ENCODE results near the gene NR2F2.

The NR2F2 gene

DNA sequence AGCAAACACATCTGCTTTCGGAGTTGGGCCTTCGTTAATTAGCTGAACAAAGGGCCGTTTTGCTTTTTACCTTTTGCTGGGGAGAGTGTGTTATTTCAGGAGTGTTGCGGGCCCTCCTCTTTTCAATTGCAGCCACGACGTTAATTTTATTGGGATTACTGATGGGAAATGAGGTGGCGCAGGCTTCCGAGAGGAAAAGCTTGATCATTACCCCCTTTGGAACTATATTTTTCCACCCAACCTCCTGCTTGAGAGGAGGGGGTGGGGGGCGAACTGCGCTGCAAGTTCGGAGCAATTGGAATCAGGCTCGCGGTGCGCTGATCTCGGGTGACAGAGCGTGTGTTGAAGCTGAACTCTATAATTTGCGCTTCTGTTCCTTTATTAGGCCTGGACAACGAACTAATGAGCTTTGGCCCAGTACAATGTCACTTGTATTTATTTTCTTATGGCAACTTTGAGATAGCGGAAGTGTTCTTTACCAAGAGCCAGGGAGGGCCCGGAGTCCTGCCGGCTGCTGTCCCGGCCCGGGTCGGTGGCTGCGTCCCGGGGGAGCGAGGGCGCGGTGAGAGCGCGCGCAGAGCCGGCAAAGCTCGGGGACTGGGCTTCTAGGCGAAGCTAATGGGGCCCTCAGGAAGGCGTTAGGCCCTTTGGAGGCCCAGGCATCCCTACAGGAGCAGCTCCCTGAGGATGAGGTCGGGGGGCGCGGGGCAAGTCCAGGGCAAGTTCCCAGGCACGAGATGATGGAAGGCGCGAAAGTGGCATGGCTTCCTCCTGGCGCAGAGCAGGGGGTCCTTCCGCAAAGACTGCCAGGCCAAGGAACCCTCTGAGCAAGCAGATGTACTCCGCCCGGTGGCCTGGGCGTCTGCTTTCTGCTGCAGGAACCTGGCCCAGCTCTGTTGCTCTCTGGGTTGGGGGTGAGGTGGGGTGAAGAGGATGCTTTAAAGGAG lies 12.9 kb downstream of the NR2F2 start:
- TF ChIP-seq, protein P1, sequence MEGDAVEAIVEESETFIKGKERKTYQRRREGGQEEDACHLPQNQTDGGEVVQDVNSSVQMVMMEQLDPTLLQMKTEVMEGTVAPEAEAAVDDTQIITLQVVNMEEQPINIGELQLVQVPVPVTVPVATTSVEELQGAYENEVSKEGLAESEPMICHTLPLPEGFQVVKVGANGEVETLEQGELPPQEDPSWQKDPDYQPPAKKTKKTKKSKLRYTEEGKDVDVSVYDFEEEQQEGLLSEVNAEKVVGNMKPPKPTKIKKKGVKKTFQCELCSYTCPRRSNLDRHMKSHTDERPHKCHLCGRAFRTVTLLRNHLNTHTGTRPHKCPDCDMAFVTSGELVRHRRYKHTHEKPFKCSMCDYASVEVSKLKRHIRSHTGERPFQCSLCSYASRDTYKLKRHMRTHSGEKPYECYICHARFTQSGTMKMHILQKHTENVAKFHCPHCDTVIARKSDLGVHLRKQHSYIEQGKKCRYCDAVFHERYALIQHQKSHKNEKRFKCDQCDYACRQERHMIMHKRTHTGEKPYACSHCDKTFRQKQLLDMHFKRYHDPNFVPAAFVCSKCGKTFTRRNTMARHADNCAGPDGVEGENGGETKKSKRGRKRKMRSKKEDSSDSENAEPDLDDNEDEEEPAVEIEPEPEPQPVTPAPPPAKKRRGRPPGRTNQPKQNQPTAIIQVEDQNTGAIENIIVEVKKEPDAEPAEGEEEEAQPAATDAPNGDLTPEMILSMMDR (IDR thresholded peaks at IDR 0.05; ENCODE audit: low read length, missing control alignments) = no peak
- DNase-seq (ENCODE audit: low read depth) = peak; percentile 50
- peak overlapping the region; percentile 68 for H3K4me3 ChIP-seq (replicated peaks; ENCODE audit: low read depth, low read length)

DNA sequence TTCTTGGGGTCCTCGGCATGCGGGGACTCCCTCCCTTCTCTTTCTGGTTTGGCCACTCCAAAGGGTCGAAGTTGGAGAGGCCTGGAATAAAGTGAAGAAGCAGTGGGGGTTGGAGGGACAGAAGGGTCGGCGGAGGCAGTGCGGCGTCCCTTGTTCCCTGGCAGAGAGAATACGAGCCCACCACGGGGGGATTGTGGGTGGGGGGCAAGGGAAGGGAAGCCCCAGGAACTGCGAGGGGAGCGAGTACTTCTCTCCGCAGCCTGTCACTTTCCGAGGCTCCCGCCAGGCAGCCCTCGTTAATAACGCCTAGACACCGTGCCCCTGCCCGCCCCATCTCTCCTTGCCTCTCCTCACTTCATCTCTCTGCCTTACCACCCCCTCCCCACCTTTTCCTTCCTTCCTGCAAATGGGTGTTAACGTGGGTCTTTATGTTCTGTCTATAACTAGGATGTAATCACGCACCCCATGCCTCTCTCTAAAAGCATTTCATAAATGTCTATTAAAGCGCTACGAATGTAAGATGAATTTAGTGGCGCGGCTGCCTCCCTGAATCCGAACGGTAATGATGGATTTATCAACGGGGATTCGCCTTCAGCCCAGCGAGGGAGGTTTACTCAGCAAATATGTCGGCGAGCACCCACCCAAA lies 13.7 kb downstream of the NR2F2 start:
- H3K4me3 ChIP-seq (replicated peaks; ENCODE audit: low read depth, low read length) = peak overlapping the region; percentile 68
- DNase-seq (ENCODE audit: low read depth) = peak; percentile 31
- TF ChIP-seq, protein P1 (IDR thresholded peaks at IDR 0.05; ENCODE audit: low read length, missing control alignments) = no peak

DNA sequence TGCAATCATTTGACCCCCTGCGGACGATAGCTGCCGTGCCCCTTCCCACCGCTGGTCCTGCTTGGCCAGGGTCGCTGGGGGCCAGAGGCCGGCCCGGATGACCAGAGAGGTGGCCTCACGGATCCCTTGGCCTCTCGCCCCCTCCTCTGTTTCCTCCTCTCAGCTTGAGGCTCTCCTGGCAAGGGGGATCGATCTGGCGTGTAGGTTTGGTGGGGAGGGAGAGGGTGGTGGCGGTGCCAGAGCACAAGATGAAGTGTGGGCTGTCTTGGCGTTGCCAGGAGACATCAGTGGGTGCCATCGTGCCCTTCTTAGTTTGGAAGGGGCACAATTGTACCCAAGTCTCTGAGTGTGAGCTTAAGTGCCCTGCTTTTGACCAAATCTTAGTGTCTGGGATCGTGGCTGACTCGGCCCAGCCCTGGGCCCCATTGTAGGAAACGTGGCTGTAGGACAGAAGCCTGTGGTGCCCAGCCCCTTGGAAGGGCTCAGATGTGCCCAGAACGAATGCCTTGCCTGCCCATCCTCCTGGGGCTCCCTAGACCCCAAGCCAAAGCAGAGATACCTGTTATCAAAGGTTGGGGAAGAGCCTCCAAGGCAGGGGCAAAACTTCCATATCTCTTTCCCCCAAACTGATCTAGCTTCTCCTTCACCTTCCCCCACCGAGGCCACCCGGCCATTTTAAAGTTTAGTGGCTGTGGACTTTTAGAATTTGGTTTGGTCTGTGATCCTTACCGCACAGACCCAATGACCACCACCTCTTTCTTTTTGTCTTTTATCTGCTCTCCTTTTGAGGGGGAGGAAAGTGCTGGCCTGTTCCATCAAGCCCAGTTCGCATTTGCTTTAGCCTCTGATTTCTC lies 14.4 kb downstream of the NR2F2 start:
- H3K4me3 ChIP-seq (replicated peaks; ENCODE audit: low read depth, low read length) = peak overlapping the region; percentile 68
- TF ChIP-seq, protein P1 (IDR thresholded peaks at IDR 0.05; ENCODE audit: low read length, missing control alignments) = no peak
- peak; percentile 32 for DNase-seq (ENCODE audit: low read depth)

DNA sequence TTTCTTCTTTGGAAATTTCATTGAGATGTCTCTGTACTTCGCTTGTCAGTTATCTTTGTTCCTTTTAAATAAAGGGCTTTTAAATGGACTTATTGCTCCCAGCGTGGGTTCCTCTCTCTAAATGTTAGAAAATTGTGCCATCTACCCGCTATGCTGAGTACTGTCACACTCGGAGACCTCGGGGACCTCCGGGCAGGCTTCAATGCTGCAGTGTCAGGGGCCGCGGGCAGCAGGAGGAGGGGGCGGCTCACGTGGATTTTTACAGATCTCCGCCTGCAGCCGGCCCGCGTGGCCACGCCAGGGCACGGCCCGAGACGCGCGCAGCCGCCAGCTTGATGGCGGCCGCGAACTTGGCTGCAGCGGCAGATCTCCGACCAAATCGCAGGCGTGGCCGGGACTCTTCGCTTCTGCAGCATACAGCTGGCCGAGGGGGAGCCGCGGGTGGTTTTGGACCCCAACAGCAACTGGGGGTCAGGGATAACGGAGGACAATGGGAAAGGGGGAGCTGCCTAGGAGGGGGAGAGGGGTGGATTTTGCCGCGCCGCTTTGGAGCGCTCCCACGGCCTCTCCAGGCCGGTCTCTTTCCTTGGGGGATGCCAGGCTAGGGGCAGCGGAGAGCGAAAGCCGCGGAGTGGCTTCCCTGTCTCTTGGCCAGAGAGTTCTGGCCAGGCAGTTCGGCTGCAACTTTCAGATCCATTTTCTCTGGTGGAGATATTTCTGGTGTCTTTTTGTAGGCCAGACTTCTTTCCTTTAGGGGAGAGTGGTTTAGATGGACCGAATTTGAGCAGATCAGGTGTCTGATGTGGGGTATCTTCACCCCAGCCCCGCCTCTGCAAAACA lies 15.3 kb downstream of the NR2F2 start:
- DNase-seq (ENCODE audit: low read depth) = peak; percentile 87

DNA sequence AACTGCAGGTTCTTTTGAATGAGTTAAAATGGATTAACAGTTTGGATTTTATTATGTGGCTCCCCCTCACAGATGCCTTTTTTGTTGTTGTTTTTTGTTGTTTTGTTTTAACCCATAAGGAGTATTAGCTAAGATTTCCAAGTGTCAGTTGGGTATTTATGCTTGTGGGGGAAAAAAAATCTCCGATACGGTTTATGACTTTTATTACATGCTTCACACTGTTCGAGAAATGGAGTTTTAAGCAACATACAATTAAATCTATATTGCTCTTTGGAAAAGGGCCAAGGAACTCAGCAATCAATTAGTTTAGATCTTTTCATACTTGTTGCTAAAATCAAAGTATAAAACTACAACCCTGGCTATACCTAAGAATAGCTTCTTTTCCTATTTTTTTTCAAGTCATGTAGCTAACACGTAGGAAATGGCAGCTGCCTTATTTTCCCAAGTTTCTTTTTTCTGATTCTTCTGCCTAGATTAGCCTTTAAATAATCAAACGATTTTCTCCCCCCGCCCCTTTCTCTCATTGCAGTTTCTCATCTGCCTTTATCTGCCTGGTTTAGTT lies 16.0 kb downstream of the NR2F2 start:
- DNase-seq (ENCODE audit: low read depth) = peak; percentile 18
- TF ChIP-seq, protein P1 (IDR thresholded peaks at IDR 0.05; ENCODE audit: low read length, missing control alignments) = no peak
- H3K4me3 ChIP-seq (replicated peaks; ENCODE audit: low read depth, low read length) = peak overlapping the region; percentile 56

More for the DNA sequence above, 15.3 kb downstream of the NR2F2 start:
- peak overlapping the region; percentile 56 for H3K4me3 ChIP-seq (replicated peaks; ENCODE audit: low read depth, low read length)
- TF ChIP-seq, protein P1 (IDR thresholded peaks at IDR 0.05; ENCODE audit: low read length, missing control alignments) = peak; percentile 47
